ENCODE data around the gene ACOT8.

The ACOT8 gene

DNA sequence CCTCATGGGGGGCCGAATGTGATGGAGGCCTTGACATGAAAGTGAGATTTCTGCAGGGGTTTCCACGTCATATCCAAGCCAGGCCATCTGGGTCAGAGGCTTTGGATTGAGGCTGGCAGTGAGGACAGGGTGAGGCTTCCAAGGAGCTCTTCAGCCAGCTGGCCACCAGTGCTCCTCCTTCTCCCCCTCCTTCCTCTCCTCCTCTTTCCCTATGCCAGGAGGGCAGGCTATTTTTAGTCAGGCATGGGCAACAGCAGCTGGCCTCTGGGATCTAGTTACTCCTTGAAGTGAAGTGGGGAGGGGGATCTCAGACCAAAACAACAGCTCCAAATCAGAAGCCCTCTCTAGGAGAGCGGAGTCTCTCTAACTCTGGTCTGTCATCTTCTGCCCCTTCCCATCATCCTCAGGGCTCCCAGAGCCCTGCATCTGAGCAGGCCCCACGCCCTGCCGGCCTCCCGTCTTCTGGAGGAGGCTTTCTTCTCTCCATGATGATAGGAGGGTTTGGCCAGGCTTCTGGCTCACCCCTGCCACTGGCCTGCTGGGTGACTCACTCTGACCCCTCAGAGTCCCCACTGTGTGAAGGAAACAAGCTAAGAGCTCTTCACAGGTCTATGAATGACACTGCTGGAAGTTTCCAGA is 30.7 kb downstream of the ACOT8 start:
- TF ChIP-seq, protein P1, sequence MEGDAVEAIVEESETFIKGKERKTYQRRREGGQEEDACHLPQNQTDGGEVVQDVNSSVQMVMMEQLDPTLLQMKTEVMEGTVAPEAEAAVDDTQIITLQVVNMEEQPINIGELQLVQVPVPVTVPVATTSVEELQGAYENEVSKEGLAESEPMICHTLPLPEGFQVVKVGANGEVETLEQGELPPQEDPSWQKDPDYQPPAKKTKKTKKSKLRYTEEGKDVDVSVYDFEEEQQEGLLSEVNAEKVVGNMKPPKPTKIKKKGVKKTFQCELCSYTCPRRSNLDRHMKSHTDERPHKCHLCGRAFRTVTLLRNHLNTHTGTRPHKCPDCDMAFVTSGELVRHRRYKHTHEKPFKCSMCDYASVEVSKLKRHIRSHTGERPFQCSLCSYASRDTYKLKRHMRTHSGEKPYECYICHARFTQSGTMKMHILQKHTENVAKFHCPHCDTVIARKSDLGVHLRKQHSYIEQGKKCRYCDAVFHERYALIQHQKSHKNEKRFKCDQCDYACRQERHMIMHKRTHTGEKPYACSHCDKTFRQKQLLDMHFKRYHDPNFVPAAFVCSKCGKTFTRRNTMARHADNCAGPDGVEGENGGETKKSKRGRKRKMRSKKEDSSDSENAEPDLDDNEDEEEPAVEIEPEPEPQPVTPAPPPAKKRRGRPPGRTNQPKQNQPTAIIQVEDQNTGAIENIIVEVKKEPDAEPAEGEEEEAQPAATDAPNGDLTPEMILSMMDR (IDR thresholded peaks at IDR 0.05): no peak

DNA sequence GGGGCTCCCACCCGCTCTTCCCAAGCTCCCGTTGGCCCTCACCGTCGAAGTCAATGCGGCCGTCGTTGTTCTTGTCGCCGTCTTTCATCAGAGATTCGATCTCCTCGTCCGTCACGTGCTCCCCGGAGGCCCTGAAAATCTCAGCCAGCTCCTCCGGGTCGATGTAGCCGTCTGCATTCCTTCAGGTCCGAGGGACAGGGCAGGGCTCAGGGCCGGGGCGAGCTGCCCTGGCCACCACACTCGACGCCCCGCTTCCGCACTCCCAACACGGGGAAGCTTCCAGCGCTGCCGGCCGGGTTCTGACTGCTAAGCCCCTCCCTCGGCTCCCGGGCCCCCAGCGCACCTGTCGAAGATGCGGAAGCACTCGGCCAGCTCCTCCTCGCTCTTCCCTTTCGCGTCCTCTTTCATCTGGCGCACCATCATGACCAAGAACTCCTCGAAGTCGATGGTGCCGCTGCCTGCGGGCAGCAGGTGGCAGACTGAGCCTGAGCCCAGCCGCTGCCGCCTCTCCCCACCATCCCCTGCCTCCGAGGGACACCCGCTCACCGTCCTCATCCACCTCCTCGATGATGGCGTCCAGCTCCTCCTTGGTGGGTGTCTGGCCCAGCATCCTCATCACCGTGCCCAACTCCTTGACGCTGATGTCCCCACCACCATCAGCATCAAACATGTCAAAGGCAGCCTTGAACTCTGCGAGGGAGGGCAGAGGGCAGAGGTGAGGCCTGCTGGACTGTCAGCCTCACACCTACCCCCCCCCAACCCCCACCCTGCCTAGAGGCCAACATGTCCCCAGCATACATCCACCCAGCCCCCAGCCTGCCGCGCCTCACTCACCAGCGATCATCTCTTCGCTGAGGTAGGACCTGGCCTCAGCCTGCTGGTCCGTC is 33.0 kb downstream of the ACOT8 start:
- TF ChIP-seq, protein P1 (IDR thresholded peaks at IDR 0.05): peak; percentile 32; the same call in 1 of the 2 replicates

DNA sequence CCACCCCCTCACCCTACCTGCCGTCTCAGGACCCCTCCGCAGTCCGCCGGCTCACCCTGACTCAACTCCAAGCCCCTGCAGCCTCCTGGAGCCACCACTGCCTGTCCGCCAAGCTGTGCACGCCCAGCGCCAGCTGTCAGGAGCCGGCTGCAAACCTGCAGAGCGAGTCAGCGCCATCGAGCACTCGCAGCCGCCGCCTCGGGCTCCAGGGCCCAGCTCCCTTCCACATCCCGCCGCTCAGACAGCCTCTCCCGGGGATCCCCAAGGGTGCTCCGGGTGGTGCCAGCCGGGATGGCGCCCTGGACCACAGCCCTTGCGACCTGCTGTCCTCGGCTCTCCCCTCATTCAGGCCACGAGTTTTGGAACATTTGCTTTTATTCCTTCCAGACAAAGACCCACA is 34.3 kb downstream of the ACOT8 start:
- TF ChIP-seq, protein P1 (IDR thresholded peaks at IDR 0.05): no peak

DNA sequence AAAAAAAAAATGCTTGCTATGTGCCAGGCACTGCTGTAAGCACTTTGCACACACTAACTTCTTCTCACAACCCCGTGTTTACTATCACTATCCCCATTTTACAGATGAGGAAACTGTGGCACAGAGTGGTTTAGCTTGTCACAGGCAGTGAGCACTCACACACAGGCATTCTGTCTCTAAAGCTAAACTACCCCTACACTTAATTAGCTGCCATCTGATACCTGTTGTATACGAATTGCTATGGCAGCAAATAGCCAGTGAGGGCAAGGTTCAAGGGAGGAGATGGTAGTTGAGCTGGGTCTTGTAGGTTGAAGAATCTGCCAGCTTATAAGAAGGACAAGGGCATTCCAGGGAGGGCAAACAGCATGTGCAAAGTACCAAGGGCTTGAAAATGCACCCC is 35.2 kb downstream of the ACOT8 start:
- TF ChIP-seq, protein P1 (IDR thresholded peaks at IDR 0.05): no peak

DNA sequence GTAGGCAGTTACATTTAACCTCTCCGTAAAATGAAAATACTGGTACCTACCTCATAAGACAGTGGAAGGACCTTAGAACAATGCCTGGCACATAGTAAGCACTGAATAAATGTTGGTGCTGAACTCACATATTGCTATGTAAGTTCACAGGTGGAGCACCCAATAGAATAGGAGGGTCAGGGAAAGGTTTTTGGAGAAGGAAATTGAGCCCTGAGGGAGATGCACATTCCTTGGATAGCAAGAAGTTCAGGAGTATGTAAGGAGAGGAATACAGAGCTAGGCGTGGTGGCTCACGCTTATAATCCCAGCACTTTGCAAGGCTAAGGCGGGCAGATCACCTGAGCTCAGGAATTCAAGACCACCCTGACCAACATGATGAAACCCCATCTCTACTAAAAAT is 37.7 kb downstream of the ACOT8 start:
- TF ChIP-seq, protein P1 (IDR thresholded peaks at IDR 0.05): no peak

DNA sequence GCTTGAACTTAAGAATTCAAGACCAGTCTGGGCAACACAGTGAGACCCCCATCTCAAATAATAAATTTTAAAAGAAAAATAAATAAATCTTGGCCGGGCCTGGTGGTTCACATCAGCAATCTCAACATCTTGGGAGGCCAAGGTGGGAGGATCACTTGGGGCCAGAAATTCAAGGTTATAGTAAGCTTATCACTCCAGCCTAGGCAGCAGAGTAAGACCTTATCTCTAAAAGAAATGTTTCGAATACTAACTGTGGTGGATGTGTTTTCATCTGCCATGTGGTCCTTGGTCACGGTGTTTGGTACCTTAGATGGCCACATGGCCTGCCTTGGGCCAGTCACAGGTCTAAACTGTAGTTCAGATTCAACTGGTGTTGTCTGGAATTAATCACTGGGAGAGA is 39.0 kb downstream of the ACOT8 start:
- TF ChIP-seq, protein P1 (IDR thresholded peaks at IDR 0.05): no peak

DNA sequence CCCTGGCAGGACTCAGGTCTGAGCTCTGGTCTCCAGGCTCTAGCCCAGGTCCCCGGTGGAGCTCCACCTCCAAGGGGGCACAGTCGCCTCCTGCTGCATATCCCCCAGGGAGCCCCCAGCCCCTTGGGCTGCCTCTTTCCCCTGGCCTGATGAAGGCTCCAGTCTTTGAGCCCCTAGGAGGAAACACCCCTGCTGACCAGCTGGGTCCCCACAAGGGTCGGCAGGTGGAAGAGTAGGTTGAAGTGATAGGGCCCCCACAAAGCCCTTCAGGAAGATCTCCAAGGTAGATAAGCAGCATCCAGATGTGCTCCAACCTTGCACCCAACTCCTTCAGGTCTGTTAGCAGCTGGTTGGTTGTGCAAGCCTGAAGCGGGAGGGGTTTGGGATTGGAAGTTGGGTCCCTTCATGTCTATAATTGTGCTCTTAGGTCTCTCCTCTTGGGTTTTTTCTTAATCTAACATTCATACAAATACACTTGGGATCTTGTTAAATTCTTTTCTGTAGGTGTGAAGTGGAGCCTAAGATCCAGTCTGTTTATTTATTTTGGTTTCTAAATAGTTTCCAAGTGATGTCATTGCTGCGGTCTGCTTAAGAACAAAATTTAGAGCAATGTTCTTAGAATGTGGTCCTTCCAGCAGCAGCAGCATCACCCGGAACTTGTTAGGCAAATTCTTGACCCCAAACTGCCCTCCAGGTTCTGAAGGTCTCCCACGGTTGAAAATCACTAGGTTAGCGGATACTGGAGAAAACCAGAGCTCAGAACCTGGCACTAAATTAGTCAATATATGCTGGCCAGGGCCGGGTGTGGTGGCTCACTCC is 39.6 kb downstream of the ACOT8 start:
- TF ChIP-seq, protein P1 (IDR thresholded peaks at IDR 0.05): no peak

Data from LNCAP (cell line).